K562 (cell line): ENCODE results near the gene ITGAL. TPM values are rescaled to one million over a fixed set of nuclear protein-coding genes. Genes with fewer than 3 reads are reported as not detected.

Experiments used
- ATAC-seq: fragments of 200-7000 bp; cut with Tn5 transposase; 3 replicates; pipeline ENCODE4 v1.9.1; 2020; ENCODE audit warnings: moderate library complexity
- BruUV-seq: library from RNA; stranded (reverse); fragments of 400-500 nt; replicated peaks from 2 replicates; lab custom pipeline; 2021; lab: Mats Ljungman, UMichigan
- CTCF ChIA-PET: fragments of 300-600 bp; formaldehyde crosslinking; extraction: SDS; loops from one replicate; lab custom pipeline; 2021; ENCODE audit warnings: low intra/inter-chr PET ratio; lab: Yijun Ruan, JAX
- POLR2A ChIA-PET: fragments of 300-600, 350-650 bp; sonication (Branson Sonifier 250); formaldehyde crosslinking; extraction: SDS; loops from one replicate; lab custom pipeline; 2021; ENCODE audit warnings: antibody characterized with exemption, inconsistent platforms; lab: Yijun Ruan, JAX
- DNase-seq, 4 experiments: peaks; one replicate each; pipeline versions ENCODE4 v3.0.0 to v3.0.0-alpha.2; 2011 to 2018; ENCODE audit warnings: low spot score in 3 of 4, mixed read lengths in 3 of 4; ENCODE audit errors: extremely low read depth in 1 of 4
- FAIRE-seq: peaks from 2 replicates; lab custom pipeline; 2011; peaks lifted over from hg19 to GRCh38; lab: Jason Lieb, UNC
- H2AFZ ChIP-seq: 2 replicates; pipeline ENCODE4 v1.6.0; 2011; ENCODE audit warnings: low read depth, low read length, control low read depth, inconsistent platforms
- H3K27ac ChIP-seq: fragments of 200-600 bp; 3 replicates; pipeline ENCODE4 v1.8.0; 2011; ENCODE audit warnings: low read depth, mild to moderate bottlenecking, control low read depth, inconsistent platforms, low read length, moderate library complexity, mixed read lengths; ENCODE audit errors: extremely low read depth
- H3K27me3 ChIP-seq, 2 experiments: fragments of 300-600 bp in 1 of 2; 2 replicates in 1 of 2; 3 replicates in 1 of 2; pipeline versions ENCODE4 v1.6.0 to v1.8.0; 2011; ENCODE audit warnings: inconsistent platforms in 2 of 2, low read length in 2 of 2, mild to moderate bottlenecking in 1 of 2, mixed read lengths in 1 of 2, moderate library complexity in 1 of 2; ENCODE audit not compliant: control insufficient read depth in 2 of 2, insufficient read depth in 2 of 2
- H3K36me3 ChIP-seq: fragments of 300-600 bp; 3 replicates; pipeline ENCODE4 v1.8.0; 2011; ENCODE audit warnings: mild to moderate bottlenecking, low read length, inconsistent platforms; ENCODE audit not compliant: control insufficient read depth, insufficient read depth
- H3K4me1 ChIP-seq, 2 experiments: fragments of 200-600 bp in 1 of 2; replicated peaks in 1 of 2; 2 replicates in 1 of 2; 3 replicates in 1 of 2; pipeline versions ENCODE4 v1.5.1 to v1.8.0; 2011; ENCODE audit warnings: inconsistent platforms in 2 of 2, low read length in 2 of 2, mild to moderate bottlenecking in 1 of 2, mixed read lengths in 1 of 2, moderate library complexity in 1 of 2; ENCODE audit not compliant: control insufficient read depth in 2 of 2, insufficient read depth in 2 of 2
- H3K4me2 ChIP-seq: 2 replicates; pipeline ENCODE4 v1.6.1; 2011; ENCODE audit warnings: low read length, control low read depth, inconsistent platforms, mixed read lengths; ENCODE audit not compliant: insufficient read depth
- H3K4me3 ChIP-seq: fragments of 200-600 bp; sonication (generic), shearing (Covaris generic); 2 replicates; pipeline ENCODE4 v1.5.1; 2016; ENCODE audit warnings: control low read depth, inconsistent platforms
- H3K79me2 ChIP-seq: fragments of 200-600 bp; 3 replicates; pipeline ENCODE4 v1.8.0; 2011; ENCODE audit warnings: low read length, inconsistent platforms; ENCODE audit not compliant: control insufficient read depth, insufficient read depth
- H3K9ac ChIP-seq, 2 experiments: 2 replicates each; pipeline versions ENCODE4 v1.6.0 to v1.6.1; 2011; ENCODE audit warnings: low read depth in 2 of 2, low read length in 2 of 2, control low read depth in 1 of 2, inconsistent platforms in 1 of 2, mild to moderate bottlenecking in 1 of 2, mixed read lengths in 1 of 2; ENCODE audit not compliant: insufficient read depth in 1 of 2
- H3K9me1 ChIP-seq: one replicate; pipeline ENCODE4 v1.6.0; 2011; ENCODE audit warnings: inconsistent platforms, mild to moderate bottlenecking, low read length, moderate library complexity; ENCODE audit not compliant: control insufficient read depth, insufficient read depth
- H3K9me3 ChIP-seq: replicated peaks from 2 replicates; pipeline ENCODE4 v1.5.1; 2011; ENCODE audit warnings: low read depth, low read length, inconsistent platforms; ENCODE audit not compliant: control insufficient read depth, insufficient read depth
- H4K20me1 ChIP-seq: replicated peaks from 2 replicates; pipeline ENCODE4 v1.6.1; 2011; ENCODE audit warnings: low read length, inconsistent platforms, mixed read lengths; ENCODE audit not compliant: control insufficient read depth, insufficient read depth
- BCOR ChIP-seq: fragments of 450-650 bp; IDR thresholded peaks from 2 replicates; pipeline ENCODE4 v1.6.1; 2016
- CBFA2T3 ChIP-seq: fragments of 450-650 bp; IDR thresholded peaks from 2 replicates; pipeline ENCODE4 v1.6.1; 2017
- HNRNPLL ChIP-seq: fragments of 200-400 bp; formaldehyde crosslinking; IDR thresholded peaks from 2 replicates; pipeline ENCODE4 v1.6.1; 2017; ENCODE audit warnings: low read length, low read depth, mild to moderate bottlenecking; ENCODE audit not compliant: poor library complexity, severe bottlenecking
- KDM1A ChIP-seq, 2 experiments: fragments of 450-650 bp; IDR thresholded peaks; 2 replicates each; pipeline ENCODE4 v1.6.1; 2016; ENCODE audit warnings: mild to moderate bottlenecking in 2 of 2
- RBM25 ChIP-seq: fragments of 200-400 bp; formaldehyde crosslinking; IDR thresholded peaks from 2 replicates; pipeline ENCODE4 v1.6.1; 2018; ENCODE audit warnings: low read length, low read depth, moderate library complexity; ENCODE audit not compliant: severe bottlenecking
- RCOR1 ChIP-seq, 2 experiments: IDR thresholded peaks; 2 replicates each; pipeline ENCODE4 v1.6.1; 2012; ENCODE audit warnings: low read depth in 2 of 2, low read length in 2 of 2, borderline replicate concordance in 1 of 2, improper control_type of control experiment in 1 of 2
- SMAD2 ChIP-seq: fragments of 150-350 bp; IDR thresholded peaks from 2 replicates; pipeline ENCODE4 v1.6.1; 2014; ENCODE audit warnings: low read depth, mild to moderate bottlenecking, low read length
- SMARCA5 ChIP-seq: fragments of 450-650 bp; IDR thresholded peaks from 2 replicates; pipeline ENCODE4 v1.6.1; 2016
- SREBF1 ChIP-seq: fragments of 150-350 bp; IDR thresholded peaks from 2 replicates; pipeline ENCODE4 v1.6.1; 2014; ENCODE audit warnings: antibody characterized with exemption, low read depth, low read length, borderline replicate concordance
- ZFP36 ChIP-seq: fragments of 150-350 bp; IDR thresholded peaks from 2 replicates; pipeline ENCODE4 v1.6.1; 2018; ENCODE audit warnings: low read length, low read depth; ENCODE audit not compliant: partially characterized antibody
- WGBS: fragments of 100-300 bp; shearing (Covaris generic); methylation state at CpG from one replicate; pipeline ENCODE4 v1.1.6; 2016; ENCODE audit warnings: low coverage, mixed read lengths; ENCODE audit not compliant: insufficient coverage; ENCODE audit errors: missing lambda C conversion rate; 5-methylcytosine and 5-hydroxymethylcytosine counted together
- in situ Hi-C: fragments of 300-500 bp; cut with MboI; formaldehyde crosslinking; loops from 4 replicates; pipeline ENCODE4 v1.15.0; 2018; ENCODE audit warnings: inconsistent platforms, mixed read lengths
- intact Hi-C: fragments of 100-400 bp; cut with micrococcal nuclease; formaldehyde crosslinking; loops from 2 replicates; pipeline ENCODE4 v1.14.2; 2022
- polyA plus RNA-seq, 8 experiments: library from polyadenylated mRNA; depleted of rRNA in 4 of 8; stranded (reverse) in 5 of 8; unstranded in 3 of 8; fragments of >200 nt; fragmentation: Nextera tagmentation in 2 of 8; fragmentation: Illumina TruSeq in 1 of 8; extraction: Ambion mirVana in 2 of 8; extraction: Trizol in 1 of 8; gene quantifications; 2 replicates each; pipeline versions ENCODE4 v1.2.1 to v1.2.3, GENCODE V29; 2011 to 2014; ENCODE audit warnings: inconsistent platforms in 1 of 8, missing spikeins in 1 of 8
- total RNA-seq, 7 experiments: library from RNA; depleted of rRNA in 6 of 7; stranded (reverse); fragments of >200 nt in 6 of 7; fragmentation: Illumina TruSeq in 2 of 7; extraction: Trizol in 2 of 7; gene quantifications; 2 replicates each; pipeline versions ENCODE4 v1.2.1 to v1.2.3, GENCODE V29; 2011 to 2021; ENCODE audit warnings: low replicate concordance in 1 of 7
- TF ChIP-seq, protein P1 (sequence below): fragments of 450-650 bp; formaldehyde crosslinking; IDR thresholded peaks from 2 replicates; pipeline ENCODE4 v1.4.0; 2020; ENCODE audit warnings: mild to moderate bottlenecking, moderate library complexity
- TF ChIP-seq, protein P2 (sequence below): fragments of 250-450 bp; sonication (Bioruptor Pico); IDR thresholded peaks from 2 replicates; pipeline ENCODE4 v1.5.0; 2020; ENCODE audit warnings: mild to moderate bottlenecking

The ITGAL gene
- total and polyA plus RNA-seq, 9 of the 15 experiments (the other 6 are each of a cell fraction or from before 2014, with no cell fraction given) = 0.01 to 0.53 TPM; not detected in 7

GRCh38 chr16:30566531-30566930, 94.0 kb downstream of the ITGAL start:
- Histone ChIP-seq H3K4me2 (no peak overlapping the region), H3K9ac (peak overlapping the region in 1 of 2 experiments; percentile 61; a peak in 1 of 4 replicates), H2AFZ (no peak overlapping the region), H3K79me2 (peaks cover 5% of the 10 kb centered on the region; the same call in 1 of the 3 replicates), H3K9me1 (no peaks in the 10 kb centered on the region), H3K36me3 (no peaks in the 10 kb centered on the region), H3K27me3 (no peaks in the 10 kb centered on the region), H3K27ac (no peak overlapping the region), H3K4me1 (peaks cover 11 to 19% of the 10 kb centered on the region in 2 experiments), H4K20me1 (no peaks in the 10 kb centered on the region), H3K9me3 (no peaks in the 10 kb centered on the region), H3K4me3 (no peak overlapping the region)
- 49% methylated on average over 3 of the region's 4 CpGs for whole genome bisulfite sequencing
- ChIA-PET CTCF (no interaction called here), POLR2A (interaction anchor here (0.8 to 1.7 kb wide), 8 partner anchors 9 to 137 kb away, joined by 3 to 9 read pairs (median 4); partner anchors contain the start of genes DCTPP1, ZNF689, ZNF747 and ZNF764)
- TF ChIP-seq BCOR (peak; percentile 84), RCOR1 (IDR thresholded peaks at IDR 0.05; ENCODE audit: borderline replicate concordance in 1 of 2, low read depth in 2 of 2, low read length in 2 of 2) (0 out of 4 replicates have a peak, but pooled peaks of 1 of the 2 experiments have one; percentile 18), HNRNPLL (no peak), SMARCA5 (0 out of 2 replicates have a peak, but pooled peaks have one; percentile 16), SMAD2 (no peak), ZFP36 (peak; percentile 79), KDM1A (IDR thresholded peaks at IDR 0.05) (peak; percentile 49 to 58; a peak in 3 of 4 replicates), SREBF1 (no peak), CBFA2T3 (0 out of 2 replicates have a peak, but pooled peaks have one; percentile 24), RBM25 (peak; percentile 72)
- TF ChIP-seq, protein P1, sequence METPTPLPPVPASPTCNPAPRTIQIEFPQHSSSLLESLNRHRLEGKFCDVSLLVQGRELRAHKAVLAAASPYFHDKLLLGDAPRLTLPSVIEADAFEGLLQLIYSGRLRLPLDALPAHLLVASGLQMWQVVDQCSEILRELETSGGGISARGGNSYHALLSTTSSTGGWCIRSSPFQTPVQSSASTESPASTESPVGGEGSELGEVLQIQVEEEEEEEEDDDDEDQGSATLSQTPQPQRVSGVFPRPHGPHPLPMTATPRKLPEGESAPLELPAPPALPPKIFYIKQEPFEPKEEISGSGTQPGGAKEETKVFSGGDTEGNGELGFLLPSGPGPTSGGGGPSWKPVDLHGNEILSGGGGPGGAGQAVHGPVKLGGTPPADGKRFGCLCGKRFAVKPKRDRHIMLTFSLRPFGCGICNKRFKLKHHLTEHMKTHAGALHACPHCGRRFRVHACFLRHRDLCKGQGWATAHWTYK (CRISPR knock-in tag) = 0 out of 2 replicates have a peak, but pooled peaks have one; percentile 51
- TF ChIP-seq, protein P2, sequence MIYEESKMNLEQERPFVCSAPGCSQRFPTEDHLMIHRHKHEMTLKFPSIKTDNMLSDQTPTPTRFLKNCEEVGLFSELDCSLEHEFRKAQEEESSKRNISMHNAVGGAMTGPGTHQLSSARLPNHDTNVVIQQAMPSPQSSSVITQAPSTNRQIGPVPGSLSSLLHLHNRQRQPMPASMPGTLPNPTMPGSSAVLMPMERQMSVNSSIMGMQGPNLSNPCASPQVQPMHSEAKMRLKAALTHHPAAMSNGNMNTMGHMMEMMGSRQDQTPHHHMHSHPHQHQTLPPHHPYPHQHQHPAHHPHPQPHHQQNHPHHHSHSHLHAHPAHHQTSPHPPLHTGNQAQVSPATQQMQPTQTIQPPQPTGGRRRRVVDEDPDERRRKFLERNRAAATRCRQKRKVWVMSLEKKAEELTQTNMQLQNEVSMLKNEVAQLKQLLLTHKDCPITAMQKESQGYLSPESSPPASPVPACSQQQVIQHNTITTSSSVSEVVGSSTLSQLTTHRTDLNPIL = no peak
- ATAC-seq (no peak), FAIRE-seq (no peak), DNase-seq (no peak)
- in situ Hi-C loops = no loop called here
- BruUV-seq = no TSS peak
- intact Hi-C loops = no loop called here
